ENCODE results near the gene MIPOL1. TPM values are rescaled to one million over a fixed set of nuclear protein-coding genes. Genes with fewer than 3 reads are reported as not detected.

MIPOL1 gene
- total RNA-seq, 1 experiment from 2014 or later: 15.4 TPM

DNA sequence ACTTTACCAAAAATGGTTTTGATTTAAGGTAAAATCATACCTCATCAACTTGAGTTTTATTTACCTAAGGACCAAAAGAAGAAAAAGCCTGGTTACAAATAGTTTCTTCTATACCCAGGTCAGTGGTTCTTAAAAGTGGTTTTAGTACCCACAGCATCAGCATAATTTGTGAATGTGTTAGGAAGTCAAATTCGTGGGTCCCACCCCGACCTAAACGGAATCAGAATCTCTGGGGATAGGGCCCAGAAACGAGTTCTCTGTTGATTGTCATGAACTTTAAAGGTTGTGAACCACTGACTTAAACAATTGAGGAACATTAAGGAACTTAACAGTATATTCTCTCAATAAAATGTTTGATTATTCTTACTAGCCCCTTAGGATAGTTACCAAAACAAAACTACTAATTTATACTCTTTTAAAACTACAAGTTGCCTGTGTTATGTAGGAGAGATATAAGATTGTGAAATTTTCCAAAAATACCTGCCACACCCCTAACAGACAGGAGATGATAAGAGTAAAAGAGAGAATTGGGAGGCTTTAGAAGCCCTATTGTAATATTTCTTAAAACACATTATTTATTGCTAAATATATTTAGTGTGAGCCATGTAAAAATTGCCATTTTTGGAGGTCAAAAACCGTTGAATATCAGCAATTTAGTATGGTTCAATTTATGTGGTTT is 24.7 kb upstream of the MIPOL1 start:
- TF ChIP-seq SRF (IDR thresholded peaks at IDR 0.05; ENCODE audit: low read depth) (no peak), ZNF274 (IDR thresholded peaks at IDR 0.05; ENCODE audit: low read depth, low read length) (no peak), CTCF (IDR thresholded peaks at IDR 0.05 in 2 of 3, conservative IDR thresholded peaks at IDR 0.05 in 1 of 3; ENCODE audit: borderline replicate concordance in 1 of 3, insufficient read depth in 1 of 3, low read depth in 2 of 3, low read length in 2 of 3) (no peak), FOSL1 (IDR thresholded peaks at IDR 0.05; ENCODE audit: low read depth) (no peak), EGR1 (IDR thresholded peaks at IDR 0.05; ENCODE audit: low read depth) (no peak), TCF7L2 (IDR thresholded peaks at IDR 0.05; ENCODE audit: borderline replicate concordance, extremely low read depth, insufficient read depth, insufficient read length) (no peak), SP1 (IDR thresholded peaks at IDR 0.05; ENCODE audit: low read depth) (no peak), ELF1 (IDR thresholded peaks at IDR 0.05; ENCODE audit: borderline replicate concordance, low read depth) (no peak), JUND (IDR thresholded peaks at IDR 0.05) (no peak), POLR2AphosphoS5 (IDR thresholded peaks at IDR 0.05; ENCODE audit: low read depth, low read length) (no peak), EZH2 (IDR thresholded peaks at IDR 0.05) (no peak), REST (IDR thresholded peaks at IDR 0.05; ENCODE audit: low read depth) (no peak), MAX (IDR thresholded peaks at IDR 0.05) (no peak), YY1 (IDR thresholded peaks at IDR 0.05; ENCODE audit: extremely low read depth, insufficient replicate concordance, low read depth, low read length) (no peak)
- TF ChIP-seq, protein P1, sequence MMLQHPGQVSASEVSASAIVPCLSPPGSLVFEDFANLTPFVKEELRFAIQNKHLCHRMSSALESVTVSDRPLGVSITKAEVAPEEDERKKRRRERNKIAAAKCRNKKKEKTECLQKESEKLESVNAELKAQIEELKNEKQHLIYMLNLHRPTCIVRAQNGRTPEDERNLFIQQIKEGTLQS (IDR thresholded peaks at IDR 0.05): no peak
- TF ChIP-seq, protein P2, sequence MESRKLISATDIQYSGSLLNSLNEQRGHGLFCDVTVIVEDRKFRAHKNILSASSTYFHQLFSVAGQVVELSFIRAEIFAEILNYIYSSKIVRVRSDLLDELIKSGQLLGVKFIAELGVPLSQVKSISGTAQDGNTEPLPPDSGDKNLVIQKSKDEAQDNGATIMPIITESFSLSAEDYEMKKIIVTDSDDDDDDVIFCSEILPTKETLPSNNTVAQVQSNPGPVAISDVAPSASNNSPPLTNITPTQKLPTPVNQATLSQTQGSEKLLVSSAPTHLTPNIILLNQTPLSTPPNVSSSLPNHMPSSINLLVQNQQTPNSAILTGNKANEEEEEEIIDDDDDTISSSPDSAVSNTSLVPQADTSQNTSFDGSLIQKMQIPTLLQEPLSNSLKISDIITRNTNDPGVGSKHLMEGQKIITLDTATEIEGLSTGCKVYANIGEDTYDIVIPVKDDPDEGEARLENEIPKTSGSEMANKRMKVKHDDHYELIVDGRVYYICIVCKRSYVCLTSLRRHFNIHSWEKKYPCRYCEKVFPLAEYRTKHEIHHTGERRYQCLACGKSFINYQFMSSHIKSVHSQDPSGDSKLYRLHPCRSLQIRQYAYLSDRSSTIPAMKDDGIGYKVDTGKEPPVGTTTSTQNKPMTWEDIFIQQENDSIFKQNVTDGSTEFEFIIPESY (IDR thresholded peaks at IDR 0.05; ENCODE audit: extremely low read depth, insufficient replicate concordance, low read length): no peak
- BruUV-seq (replicated peaks): no TSS peak
- Histone ChIP-seq H3K4me2 (ENCODE audit: low read length) (peak overlapping the region; percentile 82), H3K9ac (ENCODE audit: low read length) (peak overlapping the region; percentile 93), H3K79me2 (ENCODE audit: insufficient read depth, low read length) (peaks cover 5% of the 10 kb centered on the region; the same call in 1 of the 2 replicates), H3K9me2 (ENCODE audit: insufficient read depth) (no peaks in the 10 kb centered on the region), H3K4me1 (ENCODE audit: control insufficient read depth in 1 of 2, insufficient read depth in 2 of 2, low read length in 2 of 2) (peaks cover 6% of the 10 kb centered on the region in 2 experiments), H3K27me3 (ENCODE audit: insufficient read depth, low read length) (no peaks in the 10 kb centered on the region), H3K36me3 (ENCODE audit: control insufficient read depth in 1 of 2, insufficient read depth in 2 of 2, low read length in 2 of 2) (no peaks in the 10 kb centered on the region), H3K4me3 (replicated peaks in 1 of 2; ENCODE audit: low read depth in 1 of 2, low read length in 2 of 2) (peak overlapping the region; percentile 88 to 89), H3K27ac (ENCODE audit: low read depth, low read length) (peak overlapping the region; percentile 90; the same call in 1 of the 2 replicates), H4K20me1 (ENCODE audit: insufficient read depth) (no peaks in the 10 kb centered on the region), H3K9me3 (ENCODE audit: control insufficient read depth in 1 of 2, insufficient read depth in 1 of 2, low read depth in 1 of 2, low read length in 2 of 2) (no peaks in the 10 kb centered on the region), H2AFZ (ENCODE audit: low read depth, low read length, poor library complexity, severe bottlenecking) (no peak overlapping the region)
- POLR2A ChIA-PET: no interaction called here
- intact Hi-C loops (cut with micrococcal nuclease): no loop called here
- ATAC-seq (no peak), DNase-seq (ENCODE audit: low read depth, low spot score) (no peak)
- RAD21 ChIA-PET (ENCODE audit: low non-redundant PET in 1 of 2, low total read pairs in 2 of 2, uncharacterized antibody in 2 of 2, unreplicated experiment in 2 of 2): no interaction called here
- CTCF ChIA-PET: no interaction called here

Data from HCT116 (cell line).